Cardiac muscle cell (in vitro differentiated cells and primary cell): ENCODE results near the gene MATN3. TPM values are rescaled to one million over a fixed set of nuclear protein-coding genes. Genes with fewer than 3 reads are reported as not detected.

ENCODE experiments used
- DNase-seq, 2 donors: peaks; one replicate each; pipeline versions ENCODE4 v3.0.0 to v3.0.0-alpha.2; 2010 to 2017; ENCODE audit warnings: low read depth in 1 of 2, low spot score in 1 of 2
- H3K27ac ChIP-seq: fragments of 200-600 bp; sonication (generic); 2 replicates; pipeline ENCODE4 v1.5.1; 2016
- H3K27me3 ChIP-seq: fragments of 200-600 bp; sonication (generic); 2 replicates; pipeline ENCODE4 v1.6.0; 2016; ENCODE audit warnings: control low read depth
- H3K36me3 ChIP-seq: fragments of 200-600 bp; sonication (generic); 2 replicates; pipeline ENCODE4 v1.5.1; 2016; ENCODE audit warnings: control low read depth
- H3K4me1 ChIP-seq: fragments of 200-600 bp; sonication (generic); 2 replicates; pipeline ENCODE4 v1.8.1; 2017; ENCODE audit warnings: low read depth, mild to moderate bottlenecking, mixed run types
- H3K4me3 ChIP-seq: fragments of 200-600 bp; sonication (generic); 2 replicates; pipeline ENCODE4 v1.5.1; 2016; ENCODE audit warnings: mild to moderate bottlenecking
- H3K9me3 ChIP-seq: fragments of 200-600 bp; sonication (generic); 2 replicates; pipeline ENCODE4 v1.5.1; 2017; ENCODE audit warnings: low read depth, mild to moderate bottlenecking, control low read depth
- polyA plus RNA-seq: library from polyadenylated mRNA; unstranded; fragments of >200 nt; fragmentation: Nextera tagmentation; extraction: Ambion mirVana; gene quantifications from 2 replicates; pipeline ENCODE4 v1.2.1, GENCODE V29; 2016
- total RNA-seq: library from RNA; depleted of rRNA; stranded (reverse); fragments of >200 nt; gene quantifications from 2 replicates; pipeline ENCODE4 v1.2.3, GENCODE V29; 2016
- TF ChIP-seq, protein P1 (sequence below): IDR thresholded peaks from 2 replicates; pipeline ENCODE4 v1.5.1; 2012; ENCODE audit warnings: low read depth, mild to moderate bottlenecking, low read length

MATN3 gene
- total and polyA plus RNA-seq, 2 experiments from 2014 or later: 3.8 to 4.8 TPM

DNA sequence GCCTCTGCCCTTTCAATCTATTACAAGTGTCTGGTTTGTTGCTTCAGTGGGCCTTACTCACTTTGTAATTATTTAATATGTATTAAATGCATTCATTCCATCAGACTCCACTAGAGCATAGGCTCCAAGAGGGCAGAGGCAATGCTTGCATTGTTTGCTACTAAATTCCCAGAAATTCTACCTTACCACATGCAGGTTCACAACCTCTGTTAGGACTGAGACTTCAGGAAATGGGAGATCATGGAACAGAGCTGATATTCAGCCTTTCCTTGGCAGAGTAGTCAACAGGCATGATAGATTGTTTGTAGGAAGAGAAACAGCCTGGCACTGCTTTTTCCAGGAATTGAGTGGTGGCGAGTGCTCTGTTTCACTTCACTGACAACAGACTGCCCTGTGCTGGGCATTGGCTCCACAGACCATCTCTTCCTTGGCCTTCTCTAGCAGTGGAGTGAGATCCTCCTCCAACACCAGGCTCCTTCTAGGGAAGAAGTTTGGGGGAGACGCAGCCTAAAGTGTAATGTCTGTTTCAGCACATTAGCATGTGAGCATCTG, 6.2 kb upstream of the MATN3 start:
- DNase-seq: no peak
- TF ChIP-seq, protein P1, sequence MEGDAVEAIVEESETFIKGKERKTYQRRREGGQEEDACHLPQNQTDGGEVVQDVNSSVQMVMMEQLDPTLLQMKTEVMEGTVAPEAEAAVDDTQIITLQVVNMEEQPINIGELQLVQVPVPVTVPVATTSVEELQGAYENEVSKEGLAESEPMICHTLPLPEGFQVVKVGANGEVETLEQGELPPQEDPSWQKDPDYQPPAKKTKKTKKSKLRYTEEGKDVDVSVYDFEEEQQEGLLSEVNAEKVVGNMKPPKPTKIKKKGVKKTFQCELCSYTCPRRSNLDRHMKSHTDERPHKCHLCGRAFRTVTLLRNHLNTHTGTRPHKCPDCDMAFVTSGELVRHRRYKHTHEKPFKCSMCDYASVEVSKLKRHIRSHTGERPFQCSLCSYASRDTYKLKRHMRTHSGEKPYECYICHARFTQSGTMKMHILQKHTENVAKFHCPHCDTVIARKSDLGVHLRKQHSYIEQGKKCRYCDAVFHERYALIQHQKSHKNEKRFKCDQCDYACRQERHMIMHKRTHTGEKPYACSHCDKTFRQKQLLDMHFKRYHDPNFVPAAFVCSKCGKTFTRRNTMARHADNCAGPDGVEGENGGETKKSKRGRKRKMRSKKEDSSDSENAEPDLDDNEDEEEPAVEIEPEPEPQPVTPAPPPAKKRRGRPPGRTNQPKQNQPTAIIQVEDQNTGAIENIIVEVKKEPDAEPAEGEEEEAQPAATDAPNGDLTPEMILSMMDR: no peak

DNA sequence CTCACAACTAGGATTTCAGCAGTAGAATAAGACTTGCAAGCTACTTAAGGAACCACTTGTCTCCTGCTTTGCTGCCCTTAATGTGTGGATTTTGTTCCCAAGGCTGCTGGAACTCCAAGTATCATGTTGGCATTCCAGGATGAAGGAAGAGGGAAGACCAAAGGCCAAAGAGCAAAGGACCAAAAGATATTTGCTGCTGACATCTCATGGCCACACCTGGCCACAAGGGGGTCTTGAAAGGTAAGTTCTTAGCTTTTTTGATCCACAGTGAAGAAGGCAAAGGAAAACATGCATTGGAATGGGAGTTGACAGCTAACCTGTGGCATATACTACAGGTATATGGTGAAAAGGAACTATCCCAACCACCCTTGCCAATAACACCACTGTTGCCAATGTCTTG, 3.9 kb upstream of the MATN3 start:
- DNase-seq: no peak
- H3K4me3 ChIP-seq: no peak overlapping the region
- H3K27me3 ChIP-seq: peaks cover 10% of the 10 kb centered on the region
- no peaks in the 10 kb centered on the region for H3K9me3 ChIP-seq
- H3K36me3 ChIP-seq: no peaks in the 10 kb centered on the region
- TF ChIP-seq, protein P1: no peak
- H3K27ac ChIP-seq: no peak overlapping the region
- peaks cover 8% of the 10 kb centered on the region for H3K4me1 ChIP-seq

More for the DNA sequence above, 6.2 kb upstream of the MATN3 start:
- H3K27me3 ChIP-seq: no peaks in the 10 kb centered on the region
- no peaks in the 10 kb centered on the region for H3K36me3 ChIP-seq
- no peaks in the 10 kb centered on the region for H3K9me3 ChIP-seq
- peaks cover 2% of the 10 kb centered on the region for H3K4me1 ChIP-seq
- no peak overlapping the region for H3K27ac ChIP-seq
- no peak overlapping the region for H3K4me3 ChIP-seq

DNA sequence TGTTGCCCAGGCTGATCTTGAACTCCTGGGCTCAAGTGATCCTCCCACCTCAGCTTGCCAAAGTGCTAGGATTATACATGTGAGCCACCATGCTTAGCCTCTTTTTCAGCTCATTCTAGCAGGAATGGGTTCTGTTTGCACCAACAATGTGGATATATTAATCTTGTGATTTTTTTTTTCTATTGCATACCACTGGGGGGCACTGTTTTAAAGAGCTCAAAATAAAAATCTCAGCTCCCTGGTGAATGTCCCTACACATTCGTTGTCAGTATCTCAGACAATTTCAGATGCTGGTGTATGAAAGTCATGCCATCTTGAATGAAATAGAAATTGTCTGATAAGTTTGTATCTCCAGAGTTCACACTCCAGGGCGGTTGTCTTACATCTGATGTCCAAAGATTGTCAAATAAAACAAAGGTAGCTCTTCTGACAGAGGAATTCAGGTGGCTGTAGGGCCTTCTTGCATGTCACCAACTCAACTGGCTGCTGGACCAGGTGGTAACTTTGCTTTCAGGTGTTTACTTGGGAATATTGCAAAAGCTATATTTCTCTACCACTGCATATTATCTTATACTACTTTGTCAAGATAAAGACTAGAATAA, 3.1 kb upstream of the MATN3 start:
- H3K9me3 ChIP-seq: no peaks in the 10 kb centered on the region
- H3K36me3 ChIP-seq: no peaks in the 10 kb centered on the region
- H3K4me1 ChIP-seq: peaks cover 8% of the 10 kb centered on the region
- peak; percentile 71 to 78 for DNase-seq
- TF ChIP-seq, protein P1: peak; percentile 57
- H3K27ac ChIP-seq: no peak overlapping the region
- peaks cover 16% of the 10 kb centered on the region for H3K27me3 ChIP-seq
- H3K4me3 ChIP-seq: no peak overlapping the region

DNA sequence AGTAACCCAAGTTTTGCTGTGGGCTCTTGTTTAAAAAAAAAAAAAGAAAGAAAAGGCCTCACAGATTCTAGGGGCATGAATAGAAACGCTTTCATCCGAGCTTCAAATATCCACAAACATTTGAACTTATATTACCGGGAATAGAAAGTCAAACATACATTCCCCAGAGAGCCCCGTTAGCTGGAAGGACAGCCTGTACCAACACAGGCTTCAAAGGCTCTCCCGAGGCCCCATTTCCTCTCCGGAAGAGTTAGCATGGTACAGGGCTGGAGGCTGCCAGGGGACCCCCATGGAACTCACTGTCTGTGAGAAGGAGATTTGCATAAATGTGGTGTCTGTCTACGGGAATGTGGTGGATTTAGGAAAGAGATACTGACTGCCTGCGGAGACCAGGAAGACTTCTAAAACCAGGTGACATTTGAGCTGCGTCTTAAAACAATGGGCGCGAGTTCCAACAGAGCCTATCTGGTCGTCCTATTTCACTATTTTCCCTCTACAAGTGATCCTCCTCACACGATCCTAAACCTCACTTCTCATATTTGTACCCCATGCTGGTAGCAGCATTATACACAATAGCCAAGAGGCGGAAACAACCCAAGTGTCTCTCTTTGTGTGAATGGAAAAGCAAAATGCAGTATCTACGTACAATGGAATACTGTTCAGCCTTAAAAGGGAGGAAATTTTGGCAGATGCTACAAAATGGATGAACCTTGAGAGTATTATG, 820 bp upstream of the MATN3 start:
- H3K9me3 ChIP-seq: no peaks in the 10 kb centered on the region
- TF ChIP-seq, protein P1: no peak
- peaks cover 8% of the 10 kb centered on the region for H3K4me1 ChIP-seq
- no peaks in the 10 kb centered on the region for H3K36me3 ChIP-seq
- DNase-seq: no peak
- H3K4me3 ChIP-seq: peak overlapping the region; percentile 37
- H3K27ac ChIP-seq: no peak overlapping the region
- peaks cover 16% of the 10 kb centered on the region for H3K27me3 ChIP-seq

DNA sequence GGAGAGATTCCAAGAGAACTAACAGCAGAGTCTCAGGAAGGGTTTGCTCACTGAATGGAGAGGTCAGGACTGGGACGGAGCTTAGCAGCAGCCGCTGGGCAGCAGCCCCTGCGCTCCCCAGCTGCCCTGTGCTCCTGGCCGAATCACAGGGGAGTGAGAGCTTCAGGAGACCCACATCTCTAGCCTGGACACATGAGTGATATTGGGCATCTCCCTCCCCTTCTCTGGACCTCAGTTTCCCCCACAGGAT, 511 bp downstream of the MATN3 start:
- Histone ChIP-seq H3K27me3 (peaks cover 16% of the 10 kb centered on the region), H3K27ac (no peak overlapping the region), H3K36me3 (no peaks in the 10 kb centered on the region), H3K4me1 (peaks cover 8% of the 10 kb centered on the region), H3K9me3 (no peaks in the 10 kb centered on the region), H3K4me3 (peak overlapping the region; percentile 37)
- TF ChIP-seq, protein P1: no peak
- DNase-seq: no peak
